ENCODE data around the gene CHPF2.

Gene CHPF2

DNA sequence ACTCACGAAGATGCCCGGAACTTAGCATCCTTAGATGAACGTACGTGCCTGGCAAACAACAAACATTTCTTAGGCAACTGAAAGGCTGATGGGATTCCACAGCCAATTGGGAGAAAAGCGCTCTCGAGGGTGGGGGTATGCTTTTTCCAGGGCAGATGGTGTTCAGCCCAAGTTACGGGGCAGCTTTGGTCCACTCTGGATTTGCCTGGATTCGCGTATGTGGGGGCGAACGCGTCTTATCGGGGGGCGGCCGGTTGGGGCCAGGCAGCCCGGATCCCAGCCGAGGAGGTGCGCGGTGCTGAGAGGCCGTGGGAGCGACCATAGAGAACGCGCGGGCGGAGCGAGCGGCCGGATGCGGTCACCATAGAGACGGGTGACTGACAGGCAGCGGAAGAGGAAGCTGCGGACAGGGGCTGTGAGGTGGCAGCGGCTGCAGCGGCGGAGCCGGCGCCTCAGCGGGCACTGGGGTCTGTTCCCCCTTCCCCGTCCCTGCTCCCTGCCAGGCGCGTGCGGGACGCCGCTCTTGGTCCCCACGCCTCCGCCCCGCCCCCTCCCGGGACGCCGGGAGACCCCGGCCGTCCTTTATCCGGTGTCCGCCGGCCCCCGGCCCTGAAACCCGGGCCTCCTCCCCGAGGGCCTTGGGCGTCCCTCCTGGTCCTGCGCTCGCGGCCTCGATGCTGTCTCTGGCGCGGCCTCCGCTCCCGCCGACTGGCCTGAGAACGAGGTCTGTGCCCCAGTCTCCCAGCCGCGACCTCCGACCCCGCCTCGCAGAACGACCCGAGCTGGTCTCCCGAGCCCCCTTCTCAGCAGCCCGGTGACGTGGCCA lies at the start of gene CHPF2:
TSS of gene CHPF2 (plus strand) at position 393 of the 826 bp plus-strand sequence. CDS start 1,529 bp downstream, outside the sequence.
- peak; percentile 87 for DNase-seq (ENCODE audit: low read depth)

- no peak for DNase-seq (ENCODE audit: low read depth)
Measured at GRCh38 chr7:151185762-151186639, 46.3 kb upstream of the CHPF2 start.

- DNase-seq (ENCODE audit: low read depth): no peak
Measured at GRCh38 chr7:151186640-151187408, 45.5 kb upstream of the CHPF2 start, which contains the start of gene ASB10. Gene ASB10, minus strand, starts transcription at chr7:151187250. Its CDS starts 120 bp downstream, at chr7:151187130.

DNA sequence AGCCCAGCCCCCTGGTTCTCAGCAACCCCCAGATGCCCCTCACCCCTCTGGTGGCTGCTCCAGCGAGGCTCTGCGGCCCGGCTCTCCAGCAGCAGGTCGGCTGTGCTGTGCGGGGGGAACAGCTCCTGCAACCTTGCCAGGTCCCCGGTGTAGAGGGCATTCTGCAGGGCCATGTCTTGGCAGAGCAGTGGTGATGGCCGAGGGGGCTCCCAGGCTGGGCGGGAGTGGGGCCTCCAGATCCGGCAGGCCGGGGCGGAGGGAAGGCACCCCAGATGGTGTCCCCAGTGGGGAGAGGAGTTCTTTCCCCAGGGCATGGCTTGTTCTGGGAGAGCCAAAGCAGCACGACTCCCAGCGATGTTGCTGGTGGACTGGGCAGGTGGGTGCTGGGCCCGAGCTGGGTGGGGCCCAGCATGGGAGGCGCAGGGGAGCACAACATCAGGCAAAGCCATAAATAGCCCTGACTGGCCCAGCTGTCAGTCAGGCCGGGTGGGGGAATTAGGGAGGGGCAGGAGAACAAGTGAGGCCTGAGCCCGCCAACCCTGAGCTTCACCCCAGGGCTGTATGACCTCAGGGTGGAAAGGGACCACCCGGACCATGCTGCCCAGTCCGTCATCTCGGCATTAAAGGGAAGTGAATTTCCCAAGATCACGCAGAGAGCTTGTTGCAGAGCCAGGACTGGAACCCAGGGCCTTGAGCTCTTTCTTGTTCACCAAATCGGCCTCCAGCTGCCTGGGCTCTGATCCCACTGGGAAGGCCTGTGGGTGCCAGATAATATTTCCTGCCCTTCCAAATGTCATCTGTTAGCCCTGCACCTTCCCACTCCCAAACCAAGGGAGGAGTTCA lies 44.7 kb upstream of the CHPF2 start:
- no peak for DNase-seq (ENCODE audit: low read depth)

DNA sequence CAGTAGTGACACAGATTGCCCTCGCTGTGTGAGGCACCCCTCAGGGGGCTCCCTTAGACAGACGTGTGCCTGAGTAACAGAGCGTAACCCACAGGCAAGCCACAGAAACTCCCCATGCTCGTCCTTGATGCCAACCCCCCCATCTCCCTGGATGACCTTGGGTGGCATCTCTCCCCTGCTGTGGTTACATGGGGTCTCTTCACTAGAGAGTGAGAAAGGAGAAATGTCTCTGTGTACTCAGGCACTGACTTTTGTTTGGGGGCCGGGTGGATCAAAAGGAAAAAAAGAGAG lies 44.1 kb upstream of the CHPF2 start:
- no peak for DNase-seq (ENCODE audit: low read depth)

DNA sequence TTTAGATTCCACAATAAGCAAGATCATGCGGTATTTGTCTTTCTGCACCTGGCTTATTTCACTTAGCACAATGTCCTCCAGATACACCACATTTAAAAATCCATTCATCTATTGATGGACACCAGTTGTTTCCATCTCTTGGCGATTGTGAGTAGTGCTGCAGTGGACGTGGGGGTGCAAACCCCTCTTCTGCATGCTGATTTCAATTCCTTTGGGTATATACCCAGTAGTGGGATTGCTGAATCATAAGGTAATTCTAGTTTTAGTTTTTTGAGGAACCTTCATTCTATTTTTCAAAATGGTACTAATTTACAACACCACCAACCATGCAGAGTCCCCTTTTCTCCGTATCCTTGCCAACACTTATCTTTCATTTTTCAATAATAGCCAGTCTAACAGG lies 43.2 kb upstream of the CHPF2 start:
- DNase-seq (ENCODE audit: low read depth): no peak

DNA sequence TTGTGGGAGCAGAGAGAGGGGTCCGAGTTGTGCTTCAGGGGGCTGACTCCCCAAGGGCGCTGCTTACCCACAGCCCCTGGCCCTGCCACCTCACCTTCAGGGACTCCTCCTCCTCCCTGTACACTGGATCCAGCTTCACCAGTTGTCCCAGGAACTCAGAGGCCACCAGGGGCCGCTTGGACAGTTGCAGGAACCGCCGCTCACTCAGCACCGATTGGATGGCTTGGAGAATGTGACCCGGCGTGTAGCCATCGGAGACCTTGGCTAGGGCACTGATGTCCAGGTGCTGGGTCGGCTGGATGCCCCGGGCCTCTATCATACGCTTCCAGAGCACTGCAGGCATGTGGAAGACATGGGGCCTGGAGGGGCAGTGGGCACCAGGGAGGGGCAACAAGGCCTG lies 40.7 kb upstream of the CHPF2 start:
- DNase-seq (ENCODE audit: low read depth): no peak

DNA sequence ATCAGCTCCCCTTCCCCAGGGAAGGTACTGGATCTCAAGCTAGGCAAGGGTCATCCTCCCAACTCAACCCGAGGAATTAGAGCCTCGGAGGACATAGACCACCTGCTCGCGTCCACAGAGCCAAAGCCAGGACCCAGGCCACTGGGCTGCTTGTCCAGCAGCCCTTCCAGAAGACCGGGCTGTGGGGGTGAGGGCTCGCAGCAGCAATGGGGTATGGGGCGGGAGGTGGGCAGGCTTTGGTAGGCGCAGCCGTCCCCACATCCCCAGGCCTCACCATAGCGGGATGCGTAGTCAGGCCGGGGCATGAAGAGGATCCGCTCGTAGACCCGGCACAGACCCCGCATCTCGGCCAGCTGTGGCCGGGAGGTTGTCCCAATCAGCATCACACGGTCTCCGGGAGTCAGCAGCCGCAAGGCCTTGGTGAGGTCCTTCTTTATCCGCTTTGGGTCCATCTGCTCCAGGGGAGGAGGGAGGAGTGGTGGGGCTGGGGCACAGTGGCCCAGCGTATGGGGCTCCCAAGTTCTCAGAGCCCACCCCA lies 40.2 kb upstream of the CHPF2 start:
- no peak for DNase-seq (ENCODE audit: low read depth)

- DNase-seq (ENCODE audit: low read depth): no peak
Measured at GRCh38 chr7:151193203-151193978, 38.9 kb upstream of the CHPF2 start.

- DNase-seq (ENCODE audit: low read depth): no peak
Measured at GRCh38 chr7:151194188-151194587, 38.1 kb upstream of the CHPF2 start.

DNA sequence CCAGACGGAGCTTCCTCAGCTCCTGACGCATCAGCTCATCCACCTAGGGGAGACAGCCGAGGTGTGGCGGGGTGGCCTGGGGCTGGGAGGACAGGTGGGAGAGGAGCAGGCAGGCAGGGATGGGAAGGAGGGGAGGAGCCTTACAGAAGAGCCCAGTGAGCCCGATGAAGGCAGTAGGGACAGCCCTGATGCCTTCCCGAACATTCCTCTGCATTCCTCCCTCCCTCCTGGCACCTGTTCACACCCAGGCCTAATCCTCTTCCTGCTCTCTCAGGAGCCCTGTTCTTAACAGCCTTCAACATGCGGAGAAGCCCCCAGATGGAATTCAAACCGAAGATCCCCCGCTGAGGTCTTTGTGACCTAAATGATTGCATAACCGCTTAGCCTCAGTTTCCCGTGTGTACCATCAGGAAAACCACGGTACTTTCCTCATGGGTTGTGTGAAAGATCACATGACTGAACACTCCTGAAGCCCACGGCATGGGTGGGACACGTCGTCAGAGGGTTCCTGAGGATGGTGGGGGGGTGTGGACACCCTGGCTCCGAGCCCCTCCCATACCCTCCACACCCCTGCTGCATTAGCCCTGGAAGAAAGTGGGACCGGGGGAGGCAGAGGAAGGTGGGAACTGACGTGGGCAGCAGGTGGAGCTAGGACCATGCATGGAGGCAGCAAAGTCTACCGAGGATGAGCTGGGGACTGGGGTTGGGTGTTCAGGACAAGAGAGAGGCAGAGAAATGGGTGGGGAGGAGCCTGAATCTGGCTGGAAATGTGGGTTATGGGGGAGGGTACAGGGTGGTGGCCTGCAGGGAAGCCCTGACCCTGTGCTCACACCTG lies 36.5 kb upstream of the CHPF2 start:
- no peak for DNase-seq (ENCODE audit: low read depth)

GRCh38 chr7:151197932-151198331 lies 34.4 kb upstream of the CHPF2 start:
- DNase-seq (ENCODE audit: low read depth): no peak

DNA sequence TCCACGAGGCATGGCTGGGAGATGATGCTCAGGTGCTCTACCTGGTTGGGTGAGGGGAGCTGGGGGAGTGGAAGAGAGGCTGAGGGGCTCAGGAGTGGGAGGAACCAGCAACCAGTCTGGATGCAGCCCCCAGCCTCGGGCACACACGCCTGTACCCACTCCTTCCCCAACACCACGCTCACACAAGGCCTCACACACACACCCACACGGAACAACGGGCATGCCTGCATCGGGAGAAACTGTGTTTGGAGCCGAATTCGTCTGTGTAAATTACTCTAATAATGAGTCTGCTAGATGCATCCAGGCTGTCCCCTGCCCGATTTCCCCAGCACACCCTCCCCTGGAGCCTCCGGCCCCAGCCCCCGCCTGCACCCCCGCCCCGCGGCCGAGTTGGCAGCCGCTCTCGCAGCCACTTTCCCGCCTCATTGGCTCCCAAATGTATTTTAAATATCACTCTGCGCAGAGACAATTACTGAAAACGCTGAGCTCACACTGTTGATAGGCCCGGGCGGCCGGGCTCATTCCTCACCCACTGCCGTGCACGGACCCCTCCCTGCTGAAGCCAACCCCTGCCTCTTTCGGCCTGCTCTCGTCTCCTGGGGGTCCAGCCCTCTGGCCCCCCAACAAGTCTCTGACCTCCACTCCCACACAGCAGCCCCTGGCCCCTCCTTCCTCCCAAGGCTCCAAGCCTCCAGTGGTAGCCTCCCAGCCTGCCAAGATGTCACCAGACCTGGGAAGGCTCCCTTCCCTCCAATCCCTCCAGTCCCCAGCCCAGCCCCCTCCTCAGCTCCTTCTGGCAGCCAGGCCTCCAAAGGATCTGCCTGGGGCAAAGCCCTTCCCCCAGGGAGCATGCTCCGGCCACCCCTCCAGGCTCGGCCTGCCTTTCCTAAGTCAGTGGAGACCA lies 33.1 kb upstream of the CHPF2 start:
- DNase-seq (ENCODE audit: low read depth): no peak

DNA sequence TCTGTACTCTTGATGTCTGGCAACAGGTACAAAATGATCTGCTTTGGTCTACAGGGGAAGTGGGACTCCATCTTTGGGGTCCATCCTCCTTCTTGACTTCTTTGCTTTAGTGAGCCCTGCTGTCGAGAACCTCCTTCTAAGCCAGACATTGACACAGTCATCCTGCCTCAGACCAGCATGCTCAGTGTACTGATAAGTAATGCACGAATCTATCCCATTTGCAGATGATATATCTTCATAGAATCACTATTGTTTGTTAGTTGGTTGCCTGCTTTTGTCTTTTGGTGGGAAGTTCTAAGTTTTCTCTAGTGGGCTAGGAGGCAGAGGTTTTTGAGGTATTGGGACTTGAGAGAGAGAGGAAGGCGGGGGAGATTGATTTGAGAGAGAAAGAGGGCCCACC lies 30.9 kb upstream of the CHPF2 start:
- no peak for DNase-seq (ENCODE audit: low read depth)

DNA sequence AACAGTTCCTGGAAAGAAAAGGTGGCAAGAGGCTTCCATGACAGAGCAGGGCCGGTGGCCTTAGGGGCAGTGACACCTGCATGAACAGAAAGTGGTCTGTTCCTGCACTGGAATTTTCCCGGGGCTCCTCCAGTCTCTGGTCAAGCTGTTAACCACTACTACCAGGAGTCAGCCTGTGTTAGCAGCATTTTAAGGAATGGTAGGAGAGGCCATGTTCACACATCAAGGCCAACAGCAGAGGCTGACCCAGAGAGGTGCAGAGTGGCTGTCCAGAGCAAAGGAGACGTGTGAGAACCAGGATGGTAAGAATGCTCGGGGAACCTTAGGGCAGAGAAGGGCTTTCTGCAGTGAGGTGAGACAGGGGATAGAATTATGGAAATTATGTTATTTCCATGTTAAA lies 30.5 kb upstream of the CHPF2 start:
- DNase-seq (ENCODE audit: low read depth): no peak

DNA sequence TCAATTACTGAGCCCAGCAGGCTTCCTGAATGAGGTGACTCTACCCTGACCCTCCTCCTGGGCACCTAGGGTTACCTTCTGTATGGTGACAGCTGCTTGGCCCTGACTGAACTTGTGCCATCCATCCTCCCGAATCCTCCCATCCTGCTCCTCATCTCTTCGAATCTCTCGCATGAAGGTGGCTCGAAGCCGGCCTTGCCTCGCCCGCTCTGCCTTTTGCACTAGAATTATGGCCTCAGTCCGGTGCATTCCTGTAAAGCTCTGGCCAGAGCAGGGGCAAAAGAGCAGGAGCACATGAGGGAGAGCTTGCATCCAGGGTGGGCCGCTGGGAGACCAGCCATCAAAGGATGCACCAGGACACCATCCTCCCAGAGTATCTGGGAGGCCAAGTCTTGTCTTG lies 29.4 kb upstream of the CHPF2 start:
- DNase-seq (ENCODE audit: low read depth): no peak

- no peak for DNase-seq (ENCODE audit: low read depth)
Measured at GRCh38 chr7:151204383-151205032, 27.8 kb upstream of the CHPF2 start.

- no peak for DNase-seq (ENCODE audit: low read depth)
Measured at GRCh38 chr7:151205730-151206129, 26.6 kb upstream of the CHPF2 start.
